Hematopoietic multipotent progenitor cell treated with erythropoietin and hydrocortisone succinate and interleukin-3 and kit ligand, for 4 days (in vitro differentiated cells): ENCODE data around the gene ACER3.
A peak's percentile ranks its signal among the peaks of the same experiment; 100 is the strongest.

Experiments
- DNase-seq: peaks from one replicate; pipeline ENCODE4 v3.0.0-alpha.2; 2015

The ACER3 gene

DNA sequence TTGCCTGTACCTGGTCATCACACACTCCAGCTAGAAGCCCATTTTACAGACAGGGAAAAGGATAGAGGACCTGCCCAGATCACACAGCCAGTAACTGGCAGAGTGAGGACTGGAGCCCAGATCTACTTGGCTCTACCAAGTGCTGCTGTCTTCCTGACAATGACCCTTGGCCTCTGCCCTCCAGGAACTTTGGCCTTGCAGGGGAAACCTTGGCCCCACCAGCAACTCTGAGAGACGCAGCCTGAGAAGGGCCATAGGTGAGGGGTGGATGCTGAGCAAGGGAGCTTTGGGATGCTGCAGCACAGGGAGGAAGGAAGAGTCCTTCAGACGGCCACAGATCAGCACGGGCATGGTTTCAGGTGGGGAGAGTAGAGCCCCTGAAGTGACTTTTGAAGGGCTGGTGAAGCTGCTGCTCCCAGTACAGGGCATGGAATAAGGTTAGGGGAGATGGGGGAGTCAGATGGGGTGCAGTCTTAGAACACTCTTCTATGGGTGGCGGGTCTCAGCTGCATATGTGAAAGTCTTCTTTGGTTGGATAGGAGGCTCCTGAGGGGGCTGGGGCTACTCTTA lies 204.0 kb downstream of the ACER3 start:
- no peak for DNase-seq

DNA sequence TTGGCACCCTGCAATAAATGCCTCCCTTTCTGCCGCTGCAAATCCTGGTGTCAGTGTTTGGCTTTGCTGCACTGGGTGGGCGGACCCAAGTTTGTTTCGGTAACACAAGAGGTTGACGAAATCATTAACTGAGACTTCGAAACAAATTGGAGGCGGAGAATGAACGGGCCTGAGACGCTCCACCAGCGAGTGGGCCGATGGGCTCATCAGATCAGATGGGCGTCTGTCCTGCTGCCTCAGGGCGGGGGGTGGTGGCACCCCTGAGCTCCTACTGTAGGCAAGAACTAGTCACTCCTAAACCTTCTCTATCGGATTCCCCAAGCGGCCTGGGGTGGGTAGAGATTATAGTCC lies 205.1 kb downstream of the ACER3 start:
- DNase-seq, result peak; percentile 61

DNA sequence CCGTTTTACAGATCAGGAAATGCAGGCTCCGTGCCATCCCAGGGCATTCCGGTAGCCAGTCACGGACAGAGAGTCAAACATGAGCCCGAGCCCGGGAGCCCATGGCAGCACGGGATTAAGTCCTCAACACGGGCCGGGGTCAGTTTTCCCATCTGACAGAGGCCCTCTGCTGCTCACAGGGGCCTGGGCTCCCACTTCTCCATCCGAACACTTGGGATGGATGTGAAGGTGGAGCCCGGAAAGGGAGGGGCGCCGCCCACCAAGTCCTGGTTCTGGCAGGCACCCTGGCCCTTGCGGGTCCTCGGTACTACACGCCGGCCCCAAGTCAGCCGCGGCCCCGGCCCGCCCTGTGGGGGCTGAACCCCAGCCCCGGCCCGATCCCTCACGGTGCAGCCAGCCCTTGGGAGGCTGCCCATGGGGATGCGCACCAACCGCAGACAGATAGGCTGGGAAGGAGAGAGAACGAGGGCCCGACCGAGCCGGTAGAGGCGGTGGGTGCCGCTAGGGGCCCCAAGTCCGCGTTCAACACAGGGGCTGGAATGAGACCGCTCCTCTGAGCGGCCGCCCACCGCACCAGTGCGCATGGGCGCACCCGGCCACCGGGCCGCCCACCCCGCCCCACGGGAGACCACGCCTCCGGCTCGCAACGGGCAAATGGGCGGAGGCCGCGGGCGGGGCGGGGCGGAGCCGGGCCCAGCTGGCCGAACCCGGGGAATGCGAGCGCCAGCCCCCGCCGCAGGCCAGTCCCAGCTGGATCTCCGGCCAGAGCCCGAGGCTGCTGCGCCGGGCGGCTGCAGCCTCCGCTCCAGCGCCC lies 205.7 kb downstream of the ACER3 start, which contains the start of gene CAPN5:
Gene CAPN5, plus strand, starts transcription at position 743 of the 814 bp plus-strand sequence. CDS start 17,916 bp downstream, outside the sequence.
- DNase-seq, result peak; percentile 94

DNA sequence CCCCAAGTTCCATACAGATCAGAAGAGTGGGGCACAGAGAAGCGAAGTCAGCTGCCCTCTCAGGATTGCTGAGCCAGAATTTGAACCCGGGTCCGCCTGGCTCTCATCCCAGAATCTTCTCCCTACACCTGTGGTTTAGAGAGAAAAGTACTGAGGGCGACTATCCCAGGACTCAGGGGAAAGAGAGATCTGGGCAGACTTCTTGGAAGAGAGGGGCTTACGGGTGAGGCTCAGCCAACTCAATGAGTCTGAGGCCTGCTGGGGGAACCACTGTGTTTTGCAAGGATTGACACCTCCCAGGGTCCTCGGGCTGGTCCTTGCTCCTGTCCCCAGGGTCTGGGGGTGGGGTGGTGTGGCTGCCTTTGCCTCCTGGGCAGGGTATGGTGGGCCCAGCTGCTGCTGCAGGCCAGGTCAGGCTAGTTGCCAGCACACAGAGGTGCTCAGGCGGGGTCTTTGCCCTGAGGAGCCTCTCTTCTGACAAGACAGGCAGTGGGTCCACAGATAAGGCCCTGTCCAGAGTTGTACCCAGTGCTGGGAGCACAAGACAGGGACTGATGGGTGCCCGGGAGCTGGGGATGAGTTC lies 207.2 kb downstream of the ACER3 start:
- DNase-seq, result no peak

DNA sequence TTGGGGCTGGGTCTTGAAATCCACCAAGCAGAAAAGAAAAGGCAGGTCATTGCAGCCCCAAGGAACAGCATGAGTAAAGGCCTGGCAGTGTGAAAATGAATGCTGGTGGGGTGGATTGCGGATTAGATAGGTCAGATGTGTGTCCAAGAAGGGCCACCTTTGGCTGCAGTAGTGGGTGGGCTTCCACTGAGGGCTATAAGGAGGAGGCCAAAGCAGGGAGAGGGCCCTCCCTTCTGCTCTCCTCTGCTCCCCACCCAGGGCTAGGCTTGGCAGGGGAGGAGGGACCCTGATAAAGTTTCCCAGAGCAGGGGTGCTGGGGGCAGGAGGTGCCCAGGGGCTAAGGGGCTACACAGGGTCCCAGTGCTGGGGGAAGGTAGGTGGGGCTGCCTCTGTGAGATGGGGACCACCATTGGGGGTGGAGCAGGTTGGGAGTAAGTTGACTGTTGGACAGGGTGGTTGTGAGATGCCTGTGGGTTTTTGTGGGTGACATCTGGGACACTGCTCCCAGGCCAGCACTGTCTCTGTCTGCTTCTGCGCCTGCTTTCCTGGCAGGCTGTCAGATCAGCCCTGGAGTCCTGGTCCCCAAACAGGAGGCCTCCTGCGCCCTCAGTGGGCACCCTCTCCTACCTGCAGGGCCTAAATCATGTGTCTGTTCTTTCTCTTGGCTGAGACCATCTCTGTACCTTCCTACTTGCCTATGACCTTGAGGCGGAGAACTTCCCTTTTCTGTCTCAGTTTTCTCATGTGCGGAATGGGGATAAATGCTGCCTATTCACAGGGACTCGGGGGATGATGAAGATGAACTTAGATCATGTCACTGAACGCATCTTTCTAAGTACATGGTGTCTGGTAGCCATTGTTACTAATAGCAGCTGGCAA lies 208.0 kb downstream of the ACER3 start:
- DNase-seq, result no peak

DNA sequence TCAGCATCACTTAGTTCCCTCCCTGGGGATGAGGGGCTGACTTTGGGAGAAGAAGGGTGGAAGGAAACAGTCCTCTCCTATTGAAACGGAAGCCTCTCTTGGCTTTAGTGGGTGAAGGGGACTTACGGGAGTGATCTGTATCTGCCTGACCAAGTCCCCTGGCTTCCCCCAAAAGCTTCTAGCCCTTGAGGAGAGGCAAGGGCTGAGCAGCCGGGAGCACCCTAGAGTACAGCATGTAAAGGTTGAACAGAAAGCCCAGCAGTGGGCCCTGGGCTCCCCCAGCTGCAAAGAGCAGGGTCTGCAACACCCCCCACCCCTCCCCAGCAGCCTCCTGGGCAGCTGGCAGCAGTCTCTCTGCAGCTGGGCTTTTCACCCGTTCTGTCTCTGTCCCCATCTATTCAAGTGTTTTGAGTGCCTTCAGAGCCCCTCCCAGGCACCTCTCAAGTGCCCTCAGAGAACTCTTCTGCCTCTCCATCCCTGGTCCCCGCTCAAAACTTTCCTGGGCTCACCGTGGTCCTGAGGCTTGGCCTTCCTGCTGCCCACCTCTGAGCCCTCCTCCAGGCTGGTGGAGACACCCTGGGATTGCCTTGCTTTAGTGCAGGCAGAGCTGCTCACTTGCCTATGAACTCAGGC lies 208.7 kb downstream of the ACER3 start:
- no peak for DNase-seq

DNA sequence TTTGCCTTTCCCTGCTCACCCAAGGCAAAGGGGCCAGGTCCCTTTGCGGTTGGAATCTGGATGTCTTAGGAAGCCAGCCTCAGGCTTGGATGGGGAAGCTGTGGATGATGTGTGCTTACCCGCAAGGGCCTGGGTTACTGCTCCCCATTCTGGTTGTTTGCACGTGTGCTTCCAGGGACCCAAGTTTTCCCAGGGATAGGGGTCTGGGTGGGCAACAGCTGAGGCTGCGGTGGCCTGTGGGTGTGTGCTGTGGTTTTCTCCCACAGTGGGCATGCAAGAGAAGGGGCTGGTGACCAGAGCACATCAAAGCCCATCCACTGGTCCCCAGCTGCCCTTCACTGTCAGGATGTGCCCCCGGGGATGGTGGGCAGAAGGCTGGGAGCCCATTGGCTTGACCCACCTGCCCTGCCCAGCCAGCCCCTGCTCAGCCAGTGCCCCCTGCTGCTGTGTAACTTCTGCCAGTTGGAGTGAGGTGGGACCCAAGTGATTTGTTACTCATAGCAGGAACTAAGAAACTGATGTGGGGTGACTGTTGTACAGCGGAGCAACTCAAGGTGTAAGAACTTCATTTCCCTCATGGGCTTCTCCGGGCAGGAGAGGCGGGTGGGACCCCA lies 209.4 kb downstream of the ACER3 start:
- DNase-seq, result no peak

DNA sequence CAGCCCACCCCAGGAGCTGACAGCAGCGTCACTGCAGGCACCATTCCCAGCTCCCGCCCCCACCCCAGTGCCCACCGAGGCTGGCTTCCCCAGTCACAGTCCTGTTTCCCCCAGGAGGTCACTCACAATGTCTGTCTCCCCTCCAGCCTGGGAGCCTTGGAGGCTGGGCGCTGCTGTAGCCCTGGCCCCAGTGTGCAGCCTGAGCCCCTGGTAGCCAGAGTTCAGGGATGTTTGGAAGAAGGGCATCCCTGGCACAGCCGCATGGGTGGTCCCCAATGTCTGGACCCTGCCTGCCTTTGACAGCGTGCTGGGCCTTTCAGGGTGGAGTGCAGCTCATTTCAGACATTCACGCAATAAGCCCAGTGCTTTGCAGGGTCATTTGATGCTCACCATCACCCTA lies 210.4 kb downstream of the ACER3 start:
- DNase-seq, result no peak

DNA sequence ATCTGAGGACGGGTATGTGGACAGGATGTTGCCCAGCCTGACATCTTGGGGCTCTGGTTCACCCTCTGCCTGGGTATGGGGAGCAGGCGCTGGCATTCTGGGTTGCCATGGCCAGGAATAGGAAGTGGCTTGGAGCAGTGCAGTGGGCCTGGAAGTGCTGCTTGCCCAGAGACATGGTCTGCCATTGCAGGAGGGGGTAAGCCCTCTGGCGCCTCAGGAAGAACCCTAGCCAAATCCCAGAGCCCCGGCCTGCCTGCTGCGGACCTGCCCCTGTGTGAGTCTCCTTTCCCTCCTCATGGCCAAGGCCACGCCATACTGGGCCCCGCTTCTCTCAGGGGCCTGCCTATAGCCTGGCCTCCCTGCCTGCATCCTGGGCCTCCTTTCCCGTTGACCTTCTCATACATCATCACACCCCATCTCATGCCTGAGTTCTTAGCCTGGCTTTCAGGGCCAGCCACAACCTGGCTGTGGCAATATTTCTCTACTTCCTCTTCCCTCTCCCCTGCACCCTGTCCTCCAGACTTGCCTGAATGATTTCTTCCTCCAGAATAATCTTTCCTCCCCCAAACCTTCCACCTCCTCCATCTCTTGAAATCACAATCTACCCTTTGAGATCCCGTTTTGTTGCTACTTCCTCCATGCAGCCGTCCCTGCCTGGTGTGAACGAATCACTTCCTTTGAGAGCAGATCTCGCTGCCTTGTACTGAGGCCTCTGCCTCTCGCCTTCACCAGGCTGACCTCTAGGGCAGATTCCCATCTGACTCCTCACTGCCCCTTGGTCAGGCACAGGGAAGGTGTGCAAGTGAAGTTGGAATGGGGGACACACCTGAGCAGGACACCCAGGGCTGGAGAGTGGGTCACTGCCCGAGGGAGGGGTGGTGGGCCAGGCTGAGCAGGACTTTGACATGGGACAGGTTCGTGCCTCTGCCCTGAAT lies 211.2 kb downstream of the ACER3 start:
- DNase-seq, result peak; percentile 45

DNA sequence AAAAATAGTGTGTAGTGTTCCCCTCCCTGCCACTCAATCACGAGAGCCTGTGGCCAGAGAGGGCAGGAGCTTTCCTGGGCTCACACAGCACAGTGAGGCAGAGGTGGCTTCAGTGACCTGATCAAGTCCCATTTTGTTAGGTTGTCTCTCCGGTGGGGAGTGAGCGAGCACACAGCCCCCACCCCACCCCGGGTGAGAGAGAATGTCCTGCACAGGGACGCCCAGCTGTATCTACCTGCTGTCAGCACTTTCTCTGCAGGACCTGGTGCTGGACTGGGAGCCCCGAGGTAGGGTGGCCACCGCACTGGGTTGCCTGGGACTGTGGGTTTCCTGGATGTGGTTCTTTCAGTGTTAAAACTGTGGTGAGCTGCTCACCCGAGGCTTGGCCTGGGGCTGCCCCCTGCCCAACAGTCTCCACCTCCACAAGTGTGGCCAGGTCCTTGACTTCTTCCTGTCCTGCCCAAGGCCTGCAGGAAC lies 212.2 kb downstream of the ACER3 start:
- no peak for DNase-seq

DNA sequence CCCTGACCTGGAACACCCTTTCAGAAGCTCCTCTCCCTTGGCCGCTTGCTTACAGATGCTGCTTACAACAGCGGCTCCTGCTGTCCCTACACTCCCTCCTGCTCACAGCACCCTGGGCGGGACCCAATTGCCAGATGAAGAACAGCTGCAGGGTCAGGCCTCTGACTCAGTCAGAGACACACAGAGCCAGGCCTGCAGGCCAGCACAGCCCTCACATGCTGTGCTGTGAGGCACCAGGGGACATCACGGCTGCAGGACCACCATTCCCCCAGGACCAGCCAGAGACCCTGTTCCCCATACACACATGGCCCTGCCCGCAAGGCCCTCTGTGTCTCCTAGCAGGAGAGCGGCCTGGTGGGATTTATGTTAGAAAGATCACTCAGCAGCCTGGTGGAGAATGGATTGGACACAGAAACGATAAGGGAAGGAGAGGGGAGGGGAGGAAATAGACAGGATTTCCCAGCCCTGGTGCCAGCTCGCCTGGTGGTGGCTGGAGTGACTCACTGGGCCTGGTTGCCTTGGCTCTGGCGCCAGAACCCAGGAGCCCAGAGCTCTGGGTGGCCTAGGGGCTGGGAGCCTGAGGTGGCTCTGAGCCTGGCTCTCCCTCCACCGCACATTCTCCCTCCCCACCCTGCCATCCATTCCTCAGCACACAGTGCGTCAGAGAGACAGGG lies 212.7 kb downstream of the ACER3 start:
- peak; percentile 54 for DNase-seq

DNA sequence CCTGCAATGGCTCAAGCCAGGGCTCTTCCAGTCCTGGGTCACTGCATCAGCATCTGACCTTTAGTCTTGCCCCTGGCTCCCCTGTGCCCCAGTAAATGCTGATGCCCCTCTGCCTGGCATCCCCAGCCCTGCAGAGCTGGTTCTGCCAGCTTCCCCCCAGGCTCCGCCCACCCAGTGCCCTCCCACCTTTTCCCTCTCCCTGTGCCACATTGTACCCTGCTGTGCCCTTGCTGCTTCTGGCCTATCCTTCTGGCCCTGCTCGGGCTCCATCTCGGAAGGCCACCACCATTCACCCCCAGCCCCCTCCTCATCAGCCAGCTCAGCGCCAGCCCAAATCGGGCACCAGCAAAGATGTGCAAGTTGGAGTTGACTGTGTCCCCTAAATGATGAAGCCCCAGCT lies 213.5 kb downstream of the ACER3 start:
- DNase-seq, result no peak

DNA sequence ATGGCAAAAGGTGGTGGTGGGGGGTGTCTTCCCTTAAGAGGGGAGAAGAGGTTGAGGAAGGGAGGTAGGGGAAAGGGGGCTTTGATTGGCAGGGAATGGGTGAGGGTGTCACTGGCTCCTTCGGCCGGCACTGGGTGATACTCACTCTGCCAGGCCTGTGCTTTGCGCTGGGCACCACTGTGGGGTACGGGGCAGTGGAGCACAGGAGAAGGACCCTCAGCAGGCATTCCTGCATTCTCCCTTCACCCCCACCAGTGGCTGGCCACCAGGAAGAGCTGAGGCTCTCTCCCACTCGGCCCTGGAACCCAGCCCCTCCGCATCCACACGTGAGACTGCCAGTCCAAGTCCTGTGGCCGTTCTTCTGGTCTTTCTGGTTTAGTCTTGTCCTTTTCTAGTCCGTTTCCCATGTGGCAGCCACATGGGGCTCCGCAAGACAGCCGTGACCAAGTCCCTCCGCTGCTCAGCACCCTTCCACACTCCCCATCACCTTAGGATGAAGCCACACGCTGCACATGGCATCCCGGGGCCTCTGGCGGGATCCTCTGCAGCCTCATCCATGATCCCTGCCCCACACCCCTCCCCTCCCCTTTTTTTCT lies 214.0 kb downstream of the ACER3 start:
- DNase-seq, result no peak

DNA sequence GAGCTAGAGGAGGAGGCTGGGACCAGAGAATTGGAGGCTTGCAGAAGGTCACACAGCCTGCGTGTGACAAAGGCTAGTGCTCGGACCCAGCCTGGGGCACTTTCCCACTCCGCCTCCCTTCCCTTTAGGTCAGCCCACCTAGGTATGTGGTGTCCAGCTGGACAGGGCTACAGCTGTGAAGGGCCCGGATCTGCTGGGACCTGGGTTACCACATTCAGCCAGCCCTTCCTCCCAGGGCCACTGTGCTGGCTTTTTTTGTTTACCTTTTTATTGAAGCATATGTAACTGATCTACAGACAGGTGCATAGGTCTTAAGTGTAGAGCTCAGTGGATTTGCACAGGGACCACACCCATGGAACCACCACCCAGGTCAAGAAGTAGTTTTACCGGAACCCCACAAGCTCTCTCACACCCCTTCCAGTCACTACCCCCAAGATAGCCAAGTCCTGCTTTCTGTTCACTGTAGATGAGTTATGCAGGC lies 214.7 kb downstream of the ACER3 start:
- no peak for DNase-seq
